GM12873 (cell line): ENCODE data around the gene FDX1.

Experiments
- TF ChIP-seq, protein P1 (sequence below): IDR thresholded peaks from 2 replicates; pipeline ENCODE4 v1.5.1; 2012; ENCODE audit warnings: low read depth, mild to moderate bottlenecking, moderate library complexity, low read length, control low read depth; ENCODE audit not compliant: insufficient read depth; ENCODE audit errors: missing control alignments

Gene FDX1

DNA sequence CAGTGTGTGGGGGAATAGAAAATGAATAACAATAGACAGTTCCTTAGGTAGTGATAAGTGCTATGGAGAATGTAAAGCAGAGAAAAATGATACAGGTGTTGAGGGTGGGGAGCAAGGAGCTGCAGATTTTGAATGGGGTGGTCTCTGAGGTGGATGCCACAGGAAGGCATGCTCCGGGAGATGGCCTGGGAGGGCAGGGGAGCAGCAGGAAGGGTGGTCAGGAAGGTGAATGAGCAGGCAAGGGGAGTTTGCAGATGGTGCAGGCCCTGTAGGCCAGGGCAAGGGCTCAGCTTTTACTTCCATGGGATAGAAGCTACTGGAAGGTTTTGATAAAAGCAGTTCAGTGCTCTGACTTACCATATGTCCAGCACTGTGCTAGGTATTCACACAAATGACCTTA, 44.8 kb downstream of the FDX1 start:
- TF ChIP-seq, protein P1, sequence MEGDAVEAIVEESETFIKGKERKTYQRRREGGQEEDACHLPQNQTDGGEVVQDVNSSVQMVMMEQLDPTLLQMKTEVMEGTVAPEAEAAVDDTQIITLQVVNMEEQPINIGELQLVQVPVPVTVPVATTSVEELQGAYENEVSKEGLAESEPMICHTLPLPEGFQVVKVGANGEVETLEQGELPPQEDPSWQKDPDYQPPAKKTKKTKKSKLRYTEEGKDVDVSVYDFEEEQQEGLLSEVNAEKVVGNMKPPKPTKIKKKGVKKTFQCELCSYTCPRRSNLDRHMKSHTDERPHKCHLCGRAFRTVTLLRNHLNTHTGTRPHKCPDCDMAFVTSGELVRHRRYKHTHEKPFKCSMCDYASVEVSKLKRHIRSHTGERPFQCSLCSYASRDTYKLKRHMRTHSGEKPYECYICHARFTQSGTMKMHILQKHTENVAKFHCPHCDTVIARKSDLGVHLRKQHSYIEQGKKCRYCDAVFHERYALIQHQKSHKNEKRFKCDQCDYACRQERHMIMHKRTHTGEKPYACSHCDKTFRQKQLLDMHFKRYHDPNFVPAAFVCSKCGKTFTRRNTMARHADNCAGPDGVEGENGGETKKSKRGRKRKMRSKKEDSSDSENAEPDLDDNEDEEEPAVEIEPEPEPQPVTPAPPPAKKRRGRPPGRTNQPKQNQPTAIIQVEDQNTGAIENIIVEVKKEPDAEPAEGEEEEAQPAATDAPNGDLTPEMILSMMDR = no peak

- TF ChIP-seq, protein P1 = no peak
Measured at GRCh38 chr11:110475671-110476070, 45.9 kb downstream of the FDX1 start.

DNA sequence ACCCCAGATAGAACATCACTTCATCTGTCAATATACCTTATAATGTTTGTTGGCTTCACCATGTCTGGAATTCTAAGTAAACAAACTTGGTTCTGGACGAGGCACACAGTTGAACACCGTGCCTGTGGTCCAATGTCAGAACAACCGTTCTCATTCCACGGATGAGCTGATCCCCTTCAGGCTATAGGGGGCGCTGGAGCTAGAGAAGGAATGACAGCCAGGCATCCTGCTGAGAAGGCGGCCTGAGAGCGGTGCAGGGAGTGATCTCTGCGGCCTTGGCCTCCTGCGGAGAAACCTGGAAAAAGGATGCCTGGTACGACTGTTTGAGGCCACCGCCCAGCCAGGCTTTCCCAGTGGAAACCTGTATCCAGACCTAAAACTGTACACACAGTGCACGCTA, 48.7 kb downstream of the FDX1 start:
- TF ChIP-seq, protein P1 = peak; percentile 33

- TF ChIP-seq, protein P1 = no peak
Measured at GRCh38 chr11:110479108-110480101, 49.7 kb downstream of the FDX1 start.

DNA sequence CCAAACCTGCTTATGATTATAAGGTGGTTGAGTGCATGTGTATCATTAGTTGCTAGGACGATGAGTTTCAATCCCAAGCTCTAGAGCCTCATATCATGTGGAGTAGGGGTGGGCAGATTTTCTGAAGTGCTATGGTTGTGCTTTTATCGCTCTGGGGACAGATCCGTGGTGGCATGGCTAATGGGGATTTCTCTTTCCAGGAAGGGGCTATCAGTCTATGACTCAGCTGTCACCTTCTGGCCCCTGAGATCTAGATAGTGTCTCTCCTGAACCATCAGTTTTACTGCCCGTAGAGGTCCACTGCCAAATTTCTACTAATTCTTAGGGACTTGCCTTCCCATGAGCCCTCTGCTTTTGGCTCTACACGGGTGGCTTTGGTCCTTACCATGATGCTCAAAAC, 51.8 kb downstream of the FDX1 start:
- TF ChIP-seq, protein P1 = no peak

GRCh38 chr11:110486156-110486555, 56.4 kb downstream of the FDX1 start:
- TF ChIP-seq, protein P1 = no peak

GRCh38 chr11:110488446-110488845, 58.7 kb downstream of the FDX1 start:
- TF ChIP-seq, protein P1 = no peak
